Kasumi-1 (cell line): ENCODE data around the gene CDH18.

ENCODE experiments used
- DNase-seq, 2 experiments: peaks; one replicate each; lab custom pipeline; 2025; lab: John Stamatoyannopoulos, UW

Gene CDH18

GRCh38 chr5:19424506-19424905, 563.5 kb downstream of the CDH18 start:
- no peak for DNase-seq
